ENCODE results near the gene SPCS3.
"Not testable (repeated sequence)": the region's sequence is repeated elsewhere in the genome, so short reads cannot be mapped to it uniquely, and the experiment has no call there.

The SPCS3 gene

DNA sequence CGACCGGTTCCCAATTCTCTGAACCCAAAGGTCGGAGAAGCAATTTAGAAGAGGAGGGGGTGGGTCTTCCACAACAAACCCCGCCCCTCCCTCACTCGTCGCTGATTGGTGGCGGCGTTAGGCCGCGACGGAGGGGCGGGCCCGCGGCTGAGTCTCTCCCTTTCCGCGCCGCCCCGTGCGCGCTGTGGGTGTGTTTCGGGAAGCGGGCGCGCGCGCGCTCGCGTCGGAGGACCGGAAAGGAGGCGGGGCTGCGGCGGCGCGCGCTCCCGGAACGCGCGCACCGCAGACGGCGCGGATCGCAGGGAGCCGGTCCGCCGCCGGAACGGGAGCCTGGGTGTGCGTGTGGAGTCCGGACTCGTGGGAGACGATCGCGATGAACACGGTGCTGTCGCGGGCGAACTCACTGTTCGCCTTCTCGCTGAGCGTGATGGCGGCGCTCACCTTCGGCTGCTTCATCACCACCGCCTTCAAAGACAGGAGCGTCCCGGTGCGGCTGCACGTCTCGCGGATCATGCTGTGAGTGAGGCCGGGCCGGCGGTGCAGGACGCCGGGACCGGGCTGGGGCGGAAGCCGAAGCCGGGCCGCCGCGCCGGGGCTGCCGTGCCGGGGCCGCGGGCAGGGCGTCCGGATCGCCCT lies at the start of gene SPCS3:
Gene SPCS3 (plus strand): TSS at position 263 of the 636 bp plus-strand sequence. CDS start 111 bp downstream, at position 374.
- peak; percentile 94 for DNase-seq

- peak; percentile 99 for DNase-seq
These were observed 49.1 kb upstream of the SPCS3 start for GRCh38 chr4:176270669-176271068.

DNA sequence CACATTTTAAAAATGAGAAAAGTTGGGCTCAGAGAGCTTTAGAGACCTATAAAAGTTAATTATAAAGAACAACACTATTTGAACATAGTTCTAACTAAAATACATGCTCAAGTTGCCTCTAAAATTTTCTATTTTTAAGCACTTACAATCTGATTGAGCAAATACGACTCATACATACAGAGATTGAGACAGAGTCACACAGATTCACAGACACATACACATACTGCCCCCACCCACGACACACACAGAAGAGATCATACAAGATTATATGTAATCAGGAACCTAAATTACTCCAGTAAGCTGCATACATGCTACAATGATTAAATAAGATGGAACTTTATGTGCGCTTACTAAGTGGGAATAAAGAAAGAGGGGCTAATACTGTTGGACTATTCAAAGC lies 48.0 kb upstream of the SPCS3 start:
- peak; percentile 27 for DNase-seq

GRCh38 chr4:176272799-176273198 lies 47.0 kb upstream of the SPCS3 start:
- no peak for DNase-seq

DNA sequence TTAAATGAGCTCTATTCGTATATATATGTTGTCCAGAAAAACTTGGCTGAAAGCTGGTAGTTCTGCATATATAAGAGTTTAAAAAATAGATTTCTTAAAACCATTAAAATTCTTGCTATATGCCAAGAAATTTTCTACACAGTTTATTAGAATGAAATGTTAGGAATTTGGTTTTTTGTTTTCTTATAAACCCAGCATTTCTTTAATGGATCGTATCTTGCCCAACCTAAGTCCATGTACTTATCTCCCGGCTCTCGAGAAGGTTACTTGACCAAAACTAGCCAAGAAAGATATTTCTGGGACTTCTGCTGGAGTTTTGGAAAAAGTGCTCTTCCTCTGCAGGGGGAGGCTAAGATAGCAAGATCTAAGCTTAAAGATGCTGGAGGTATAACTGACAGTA lies 46.0 kb upstream of the SPCS3 start:
- peak; percentile 38 for DNase-seq

GRCh38 chr4:176274441-176274840 lies 45.3 kb upstream of the SPCS3 start:
- DNase-seq: peak; percentile 73

DNA sequence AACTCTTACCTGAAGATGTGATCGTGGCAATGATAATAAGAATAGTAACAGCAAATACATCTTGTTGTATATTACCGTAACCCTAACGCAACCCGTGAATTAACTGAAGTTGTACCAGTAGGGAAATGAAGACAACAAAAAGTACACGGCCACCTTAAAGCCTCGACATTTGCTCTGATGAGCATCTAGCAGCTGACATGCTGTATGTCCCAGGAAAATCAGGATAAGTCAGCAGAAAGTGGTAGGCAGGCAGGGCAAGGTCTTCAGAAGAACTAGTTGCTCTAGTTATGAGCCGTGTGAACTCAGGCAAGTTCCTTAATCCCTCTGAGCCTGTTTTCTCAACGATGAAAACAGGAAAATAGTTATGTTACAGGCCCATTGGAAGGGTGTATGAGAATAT lies 43.1 kb upstream of the SPCS3 start:
- DNase-seq: no peak

DNA sequence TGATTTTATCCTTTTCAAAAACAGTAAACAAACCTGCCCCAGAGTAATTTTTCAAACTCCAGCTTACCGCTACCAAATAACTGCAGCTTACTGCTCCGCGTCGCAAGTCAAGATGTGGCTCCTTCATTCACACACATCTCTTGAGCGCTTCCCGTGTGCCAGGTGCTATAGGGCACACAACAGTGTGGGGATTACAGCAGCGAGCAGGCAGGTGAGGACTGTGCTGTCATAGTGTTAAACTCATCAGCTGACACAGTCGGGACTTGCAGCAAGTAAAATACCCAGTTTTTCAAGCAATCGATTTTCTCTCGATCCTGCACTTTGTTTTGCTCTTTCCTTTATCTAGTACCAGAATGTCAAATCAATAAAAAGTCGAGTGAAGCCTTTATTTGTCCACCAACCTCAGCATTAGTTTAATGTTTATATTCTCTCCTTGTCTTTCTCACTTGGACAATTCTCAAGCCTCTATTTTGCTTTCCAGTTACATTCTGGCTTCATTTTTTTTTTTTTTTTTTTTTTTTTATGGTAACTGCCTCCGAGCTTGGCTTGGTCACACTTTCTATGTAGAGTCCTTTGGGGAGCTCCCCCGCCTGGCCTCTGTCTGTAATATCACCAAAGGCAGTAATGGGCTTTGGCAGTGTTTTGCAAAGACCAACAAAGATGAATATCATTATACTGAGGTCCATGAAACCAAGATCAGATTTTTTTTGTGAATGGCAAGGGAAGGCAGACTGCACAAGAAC lies 42.4 kb upstream of the SPCS3 start:
- peak; percentile 61 for DNase-seq

- DNase-seq: not testable (repeated sequence)
These were observed 40.2 kb upstream of the SPCS3 start for GRCh38 chr4:176279560-176279959.

DNA sequence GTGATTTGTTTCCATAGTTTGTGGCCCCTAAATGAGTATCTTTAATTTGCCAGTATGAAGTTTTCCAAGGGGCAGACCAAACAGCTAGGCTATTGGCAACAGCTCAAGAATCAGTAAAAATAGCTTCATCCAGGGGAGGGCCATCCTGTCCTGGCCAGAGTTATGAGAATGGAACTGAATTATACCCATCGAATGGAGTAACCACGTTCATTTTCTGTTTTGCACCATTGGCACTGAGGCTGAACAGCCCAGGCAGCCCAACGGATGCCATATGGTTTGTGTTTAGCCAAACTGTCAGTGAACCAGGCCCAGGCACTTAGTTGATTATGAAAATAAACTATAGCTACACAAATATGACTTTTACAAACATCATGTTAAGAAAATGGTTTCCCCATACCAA lies 33.0 kb upstream of the SPCS3 start:
- no peak for DNase-seq

DNA sequence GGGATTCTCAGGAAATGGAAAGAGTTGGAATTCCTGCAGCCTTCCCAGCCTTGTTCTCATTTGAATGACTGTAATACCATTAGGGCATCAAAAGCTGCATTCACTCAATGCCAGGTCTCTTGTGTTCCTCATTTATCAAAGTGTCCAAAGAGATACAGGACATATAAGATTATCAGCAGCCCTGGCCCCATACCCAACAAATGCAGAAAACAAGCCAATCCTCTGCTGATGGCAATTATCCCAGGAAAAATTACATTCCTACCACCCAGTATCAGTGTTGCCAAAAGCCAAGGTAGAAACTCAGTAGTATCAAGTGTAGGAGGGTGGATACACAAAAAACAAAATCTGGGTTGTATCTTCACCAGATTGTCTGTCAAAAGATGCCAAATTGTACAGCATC lies 32.2 kb upstream of the SPCS3 start:
- no peak for DNase-seq

DNA sequence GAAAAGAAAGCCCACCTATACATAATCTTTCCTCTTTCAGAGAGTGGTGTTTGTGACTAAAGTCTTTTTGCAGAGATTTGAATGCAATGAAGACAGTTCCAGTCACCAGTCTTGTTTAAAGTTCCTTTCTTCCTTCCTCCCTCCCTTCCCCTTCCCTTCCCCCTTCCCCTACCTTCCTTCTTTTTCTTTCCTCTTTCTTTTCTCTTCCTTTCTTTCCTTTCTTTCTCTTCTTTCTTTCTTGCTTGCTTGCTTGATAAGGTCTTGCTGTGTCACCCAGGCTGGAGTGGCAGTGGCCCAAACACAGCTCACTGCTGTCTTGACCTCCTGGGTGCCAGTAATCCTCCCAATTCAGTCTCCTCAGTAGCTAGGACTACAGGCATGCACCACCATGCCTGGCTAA lies 31.7 kb upstream of the SPCS3 start:
- no peak for DNase-seq

DNA sequence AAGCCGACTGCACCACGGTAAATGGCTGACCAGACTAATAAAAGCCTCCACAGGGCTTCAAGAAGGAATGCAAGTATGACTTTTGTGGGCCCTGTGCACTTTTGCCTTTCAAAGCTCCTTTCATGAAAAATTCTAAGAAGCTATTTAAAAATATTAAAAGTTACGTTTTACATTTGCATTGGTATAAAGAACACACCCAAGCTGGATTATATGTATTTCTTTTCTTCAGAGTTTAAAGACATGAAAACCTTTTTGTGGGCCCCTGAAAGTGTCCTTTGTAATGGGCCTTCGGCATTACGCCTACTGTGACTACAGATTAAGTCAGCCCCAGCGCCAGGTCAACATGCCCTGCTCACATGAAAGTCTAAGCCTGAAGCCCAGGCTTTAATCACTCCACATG lies 30.2 kb upstream of the SPCS3 start:
- DNase-seq: no peak

GRCh38 chr4:176290520-176290919 lies 29.2 kb upstream of the SPCS3 start:
- DNase-seq: no peak

DNA sequence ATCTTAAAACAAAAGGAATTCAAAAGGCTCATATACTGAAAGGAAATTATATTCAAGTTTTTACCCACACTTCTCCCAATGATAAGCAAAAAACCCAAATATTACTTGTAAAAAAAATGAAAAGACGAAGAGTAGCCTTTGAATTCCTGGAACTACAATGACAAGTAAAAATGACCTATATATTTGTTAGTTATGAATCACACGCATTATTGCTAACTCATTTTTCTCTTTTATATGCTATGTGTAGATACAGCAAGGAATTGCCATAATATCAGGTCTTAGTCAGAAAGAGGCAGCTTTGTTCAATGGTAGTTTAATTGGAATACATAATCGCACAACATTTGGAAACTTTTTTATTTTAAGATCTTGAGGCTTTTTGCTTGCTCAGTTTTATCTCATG lies 28.0 kb upstream of the SPCS3 start:
- no peak for DNase-seq

- no peak for DNase-seq
These were observed 26.8 kb upstream of the SPCS3 start for GRCh38 chr4:176292920-176293319.

- no peak for DNase-seq
These were observed 26.1 kb upstream of the SPCS3 start for GRCh38 chr4:176293660-176294059.

DNA sequence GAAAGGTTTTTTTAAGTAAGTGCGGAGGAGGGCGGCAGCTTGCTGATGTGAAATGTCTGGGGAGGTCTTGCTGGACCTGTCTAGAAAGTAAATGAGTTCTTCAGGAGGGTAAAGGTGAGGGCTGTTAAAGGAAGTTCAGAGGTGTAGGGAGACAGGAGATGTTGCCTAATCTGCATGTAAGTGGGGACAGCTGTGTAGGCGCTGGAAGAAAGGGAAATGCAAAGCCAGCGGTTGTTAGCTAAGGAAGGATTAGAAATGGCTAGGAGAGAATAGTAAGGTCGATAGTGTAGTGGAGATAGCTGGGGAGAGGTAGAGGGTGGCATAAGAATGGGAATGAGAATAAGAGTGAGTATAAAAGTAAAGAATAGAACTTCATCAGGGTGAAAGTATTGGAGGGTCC lies 23.9 kb upstream of the SPCS3 start:
- DNase-seq: not testable (repeated sequence)

DNA sequence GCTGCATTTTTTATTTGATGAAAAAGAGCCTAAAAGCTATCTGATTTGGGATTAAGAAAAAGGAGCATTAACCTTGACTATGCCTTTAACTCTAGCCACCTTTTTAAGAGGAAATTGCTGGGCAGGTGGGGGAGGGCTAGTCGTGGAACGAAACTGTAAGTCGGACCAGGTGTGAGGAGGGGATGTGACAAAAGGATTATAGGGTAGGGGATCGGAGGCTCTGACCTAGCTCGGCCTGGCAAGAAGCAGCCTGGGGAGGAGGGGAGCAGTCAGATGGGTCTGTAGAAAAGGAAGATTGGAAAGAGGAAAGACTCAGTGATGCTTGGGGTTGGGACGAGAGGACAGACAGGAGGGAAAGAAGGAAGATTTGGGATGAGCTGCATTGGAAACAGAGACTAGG lies 21.1 kb upstream of the SPCS3 start:
- DNase-seq: no peak

DNA sequence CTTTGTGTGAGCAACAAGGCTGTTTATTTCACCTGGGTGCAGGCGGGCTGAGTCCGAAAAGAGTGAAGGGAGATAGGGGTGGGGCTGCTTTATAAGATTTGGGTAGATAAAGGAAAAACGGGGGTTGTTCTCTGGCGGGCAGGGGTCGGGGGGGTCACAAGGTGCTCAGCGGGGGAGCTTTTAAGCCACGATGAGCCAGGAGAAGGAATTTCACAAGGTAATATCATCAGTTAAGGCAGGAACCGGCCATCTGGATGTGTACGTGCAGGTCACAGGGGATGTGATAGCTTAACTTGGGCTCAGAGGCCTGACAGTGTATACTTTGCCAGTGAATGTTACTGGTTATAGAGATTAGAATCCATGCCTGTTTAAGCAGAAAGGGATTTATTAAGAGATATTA lies 19.7 kb upstream of the SPCS3 start:
- no peak for DNase-seq

DNA sequence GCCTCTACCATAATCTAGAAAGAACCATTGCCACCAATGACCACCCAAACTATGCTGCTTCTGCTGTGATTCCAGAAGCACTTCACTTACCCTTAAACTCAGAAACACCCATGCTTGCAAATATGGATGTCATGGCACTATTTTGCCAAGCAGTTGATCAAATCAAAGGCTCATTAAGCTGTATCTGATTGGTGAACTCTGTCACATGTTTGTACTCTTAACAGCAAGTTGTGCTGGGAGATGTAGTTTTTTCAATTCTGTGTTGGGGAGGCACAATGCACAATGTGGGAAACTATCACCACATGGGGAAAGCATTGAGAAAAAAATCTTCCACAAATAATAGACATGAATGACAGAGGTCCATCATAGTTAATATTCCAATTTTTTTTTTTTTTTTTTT lies 19.2 kb upstream of the SPCS3 start:
- DNase-seq: no peak

- peak; percentile 78 for DNase-seq
These were observed 17.2 kb upstream of the SPCS3 start for GRCh38 chr4:176302283-176303275.

DNA sequence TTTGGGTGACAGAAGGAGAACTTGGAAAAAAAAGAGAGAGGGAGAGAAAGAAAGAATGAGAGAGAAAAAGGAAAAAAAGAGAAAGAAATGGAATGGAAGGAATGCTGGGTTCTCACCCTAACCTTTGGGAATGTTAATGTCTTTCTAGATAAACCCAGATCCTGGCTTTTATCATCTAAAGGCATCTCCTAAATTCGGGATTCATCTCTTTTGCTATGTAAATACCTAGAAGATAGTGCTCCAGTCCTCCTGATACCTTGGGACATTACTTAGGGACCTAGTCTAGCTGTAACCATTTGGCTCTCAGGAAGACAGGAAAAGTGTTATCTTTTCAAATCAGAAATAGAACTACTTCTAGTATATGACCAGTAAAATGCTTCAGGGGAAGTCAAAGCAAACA lies 15.8 kb upstream of the SPCS3 start:
- DNase-seq: no peak

All from EL (cell line).